GM19438 (cell line): Measurements from ENCODE around the gene LTBP2.
"Not testable (repeated sequence)": the region's sequence is repeated elsewhere in the genome, so short reads cannot be mapped to it uniquely, and the experiment has no call there.

Experiments used
- ATAC-seq: cut with Tn5 transposase; IDR thresholded peaks from one replicate; pipeline ENCODE4 v1.9.1; 2021; ENCODE audit warnings: low read depth; ENCODE audit not compliant: unreplicated experiment

Gene LTBP2

DNA sequence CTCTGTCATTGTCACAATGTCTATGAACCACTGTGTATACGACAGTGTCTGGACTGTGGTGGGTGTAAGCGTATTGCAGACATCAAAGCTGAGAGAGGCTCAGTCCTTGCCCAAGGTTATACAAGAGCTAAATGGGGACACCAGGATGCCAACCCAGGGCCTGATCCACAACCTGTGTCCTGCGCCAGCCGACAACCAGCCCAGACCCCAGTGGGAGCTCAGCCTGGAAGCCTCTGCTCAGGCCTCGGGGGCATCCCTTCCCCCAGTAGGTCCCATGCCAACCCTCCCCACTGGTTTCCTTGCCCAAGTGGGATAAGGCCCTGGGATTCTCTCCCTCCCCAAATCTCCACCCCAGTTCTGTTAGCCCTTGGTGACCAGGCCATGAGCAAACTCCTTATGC lies 54.3 kb downstream of the LTBP2 start:
- ATAC-seq: no peak

- ATAC-seq: no peak
These were observed 56.5 kb downstream of the LTBP2 start for GRCh38 chr14:74555476-74556050.

GRCh38 chr14:74554742-74555362 lies 57.2 kb downstream of the LTBP2 start:
- ATAC-seq: no peak

- ATAC-seq: no peak
These were observed 59.4 kb downstream of the LTBP2 start for GRCh38 chr14:74552623-74553022.

- ATAC-seq: no peak
These were observed 60.3 kb downstream of the LTBP2 start for GRCh38 chr14:74551431-74552371.

- ATAC-seq: no peak
These were observed 61.0 kb downstream of the LTBP2 start for GRCh38 chr14:74551001-74551400.

- ATAC-seq: no peak
These were observed 62.0 kb downstream of the LTBP2 start for GRCh38 chr14:74550071-74550470.

- no peak for ATAC-seq
These were observed 62.4 kb downstream of the LTBP2 start for GRCh38 chr14:74549588-74549987.

GRCh38 chr14:74548881-74549280 lies 63.2 kb downstream of the LTBP2 start:
- no peak for ATAC-seq

DNA sequence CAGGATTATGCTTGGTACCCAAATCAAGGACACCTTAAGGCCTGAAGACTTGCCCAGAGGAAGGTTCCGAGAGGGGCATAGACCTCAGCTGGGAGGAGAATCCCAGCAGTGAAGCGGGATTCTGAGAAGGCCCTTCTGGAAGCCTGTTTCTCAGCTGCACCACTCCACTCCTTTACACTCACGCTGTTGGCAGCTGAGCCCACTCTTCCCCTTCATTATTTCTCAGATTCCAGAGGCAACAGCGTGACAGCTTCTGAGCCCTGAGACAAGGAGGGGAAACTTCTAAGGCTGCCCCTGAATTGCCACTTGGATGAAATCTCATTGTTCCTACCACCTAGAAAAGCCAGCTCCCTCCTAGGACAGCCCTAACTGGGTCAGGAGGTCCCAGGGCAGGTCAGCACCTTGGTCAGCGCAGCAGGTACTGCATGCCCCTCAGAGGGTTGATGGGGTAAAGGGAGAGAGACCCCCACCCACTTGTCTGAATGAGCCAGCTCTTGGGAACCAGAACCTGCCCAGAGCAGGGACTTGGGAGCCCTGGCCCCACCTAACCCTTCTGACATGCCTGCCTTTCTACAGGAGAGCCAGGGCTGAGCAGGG lies 64.6 kb downstream of the LTBP2 start:
- ATAC-seq: no peak

GRCh38 chr14:74546416-74546815 lies 65.6 kb downstream of the LTBP2 start:
- no peak for ATAC-seq

GRCh38 chr14:74545386-74545785 lies 66.7 kb downstream of the LTBP2 start:
- ATAC-seq: no peak

DNA sequence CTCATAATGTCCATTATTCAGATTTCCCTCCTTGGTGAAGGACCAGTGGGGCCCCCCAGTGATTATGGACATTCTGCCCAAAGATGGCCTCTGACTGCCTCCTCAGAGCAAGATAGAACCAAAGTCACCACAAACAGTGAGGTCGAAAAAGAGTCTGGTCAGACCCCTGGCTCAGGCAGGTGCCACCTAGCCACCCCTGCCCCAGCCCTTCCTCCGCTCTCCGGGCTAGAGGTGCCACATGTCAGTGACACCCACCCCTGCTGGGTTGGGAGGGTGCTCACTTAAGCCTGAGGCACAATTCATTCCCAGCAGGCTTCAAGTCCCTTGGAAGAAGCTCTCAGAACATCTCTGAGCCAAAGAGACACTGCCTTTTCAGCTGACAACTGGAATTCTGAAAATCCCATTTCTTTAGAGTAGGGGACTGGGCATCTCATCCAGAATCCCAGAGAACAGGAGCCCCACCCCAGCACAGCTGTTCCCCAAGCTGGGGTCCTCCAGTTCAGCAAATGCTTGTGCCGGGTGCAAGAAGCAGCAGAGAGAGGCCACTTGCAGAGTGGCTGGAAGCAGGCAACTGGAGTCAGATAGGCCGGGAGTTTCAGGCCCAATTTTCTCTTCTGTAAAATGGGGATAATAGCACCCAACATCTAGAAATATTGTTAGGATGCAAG lies 68.1 kb downstream of the LTBP2 start:
- no peak for ATAC-seq

DNA sequence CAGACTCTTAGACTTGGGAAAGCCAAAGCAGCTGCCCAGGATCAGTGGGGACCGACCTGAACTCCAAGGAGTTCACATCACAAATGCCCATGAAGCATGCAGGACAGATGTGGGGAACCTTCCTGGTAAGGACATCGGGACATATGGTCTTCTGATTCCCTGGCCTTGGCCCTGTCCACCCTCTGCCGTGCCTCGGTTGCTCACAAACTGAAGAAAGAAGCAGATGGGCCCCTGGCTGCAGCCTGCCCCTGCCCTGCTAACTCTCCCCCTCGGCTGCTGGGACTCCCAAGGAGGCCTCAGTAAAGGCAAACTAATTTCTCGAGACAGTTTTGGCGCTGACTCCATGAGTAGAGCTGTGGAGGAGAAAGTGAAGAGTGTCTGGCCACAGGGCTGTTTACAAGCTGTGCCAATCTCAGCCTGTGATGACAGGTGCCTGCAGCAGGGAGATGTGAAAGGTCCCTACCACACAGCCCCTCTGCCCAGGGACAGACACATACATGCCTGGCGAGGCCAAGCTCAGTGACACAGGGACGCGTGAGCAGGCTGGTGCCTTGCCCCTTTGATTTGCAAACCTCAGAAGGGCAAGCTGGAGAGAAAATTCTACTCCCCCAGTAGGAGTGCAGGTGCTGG lies 69.9 kb downstream of the LTBP2 start:
- ATAC-seq: no peak

GRCh38 chr14:74541225-74541624 lies 70.8 kb downstream of the LTBP2 start:
- ATAC-seq: no peak

- no peak for ATAC-seq
These were observed 72.5 kb downstream of the LTBP2 start for GRCh38 chr14:74539503-74539902.

GRCh38 chr14:74538411-74539391 lies 73.3 kb downstream of the LTBP2 start:
- ATAC-seq: no peak

- ATAC-seq: not testable (repeated sequence)
These were observed 75.7 kb downstream of the LTBP2 start for GRCh38 chr14:74536336-74536735.

DNA sequence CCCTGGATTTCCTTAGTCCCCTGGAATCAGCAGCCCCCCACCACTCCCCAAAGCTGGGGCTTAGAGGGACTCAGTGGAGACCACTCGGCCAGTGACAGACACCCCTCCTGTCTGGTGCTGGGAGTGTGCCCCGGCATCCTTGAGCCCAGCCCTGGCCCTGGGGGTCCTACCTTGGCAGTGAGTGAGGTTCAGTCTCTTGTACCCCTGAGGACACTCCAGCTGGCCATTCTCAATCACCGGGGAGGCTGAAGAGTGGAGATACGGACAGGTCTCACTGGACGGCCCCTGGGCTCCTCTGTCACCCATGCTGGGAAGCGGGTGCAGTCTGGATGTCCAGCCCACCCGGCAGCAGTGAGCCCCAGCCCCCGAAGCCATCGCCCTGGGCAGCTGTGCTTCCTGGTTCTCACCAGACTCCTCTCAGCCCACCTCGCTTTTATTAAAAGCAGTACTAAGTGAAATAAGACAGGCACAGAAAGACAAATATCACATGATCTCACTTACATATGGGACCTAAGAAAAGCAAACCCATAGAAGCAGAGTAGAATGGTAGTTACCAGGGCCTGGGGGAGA lies 76.2 kb downstream of the LTBP2 start:
- no peak for ATAC-seq
